SU-DHL-6 (cell line): ENCODE data around the gene DOCK10.

Experiments
- H2AFZ ChIP-seq: fragments of 200-600 bp; sonication (generic); 2 replicates; pipeline ENCODE4 v1.6.1; 2014; ENCODE audit warnings: low read depth, mild to moderate bottlenecking, moderate library complexity, mixed read lengths, antibody characterized with exemption, low read length; ENCODE audit not compliant: severe bottlenecking
- H3F3A ChIP-seq: fragments of 200-600 bp; shearing (Covaris generic); 2 replicates; pipeline ENCODE4 v1.6.0; 2016; ENCODE audit warnings: antibody characterized with exemption, mild to moderate bottlenecking; ENCODE audit not compliant: insufficient read depth
- H3K27ac ChIP-seq: fragments of 200-600 bp; sonication (generic); 2 replicates; pipeline ENCODE4 v1.5.1; 2016; ENCODE audit warnings: low read depth, mild to moderate bottlenecking, low read length, moderate library complexity, mixed read lengths
- H3K27me3 ChIP-seq: fragments of 200-600 bp; sonication (generic), shearing (Covaris generic); 2 replicates; pipeline ENCODE4 v1.6.0; 2014; ENCODE audit warnings: mild to moderate bottlenecking, low read length
- H3K36me3 ChIP-seq: fragments of 200-600 bp; sonication (generic); 2 replicates; pipeline ENCODE4 v1.6.1; 2014; ENCODE audit warnings: mild to moderate bottlenecking, low read length, mixed read lengths
- H3K4me2 ChIP-seq: fragments of 300-600, 200-600 bp; shearing (Covaris generic), sonication (generic); 2 replicates; pipeline ENCODE4 v1.6.0; 2014; ENCODE audit warnings: low read length, low read depth, mild to moderate bottlenecking; ENCODE audit not compliant: poor library complexity, severe bottlenecking
- H3K4me3 ChIP-seq: fragments of 200-600 bp; sonication (generic); 2 replicates; pipeline ENCODE4 v1.5.1; 2014; ENCODE audit warnings: antibody characterized with exemption, low read length, mild to moderate bottlenecking, mixed read lengths; ENCODE audit not compliant: insufficient read depth, poor library complexity, severe bottlenecking
- H3K79me2 ChIP-seq: fragments of 200-600 bp; sonication (generic); 2 replicates; pipeline ENCODE4 v1.6.1; 2014; ENCODE audit warnings: mild to moderate bottlenecking, low read length, moderate library complexity; ENCODE audit not compliant: insufficient read depth
- H3K9ac ChIP-seq: fragments of 200-600 bp; sonication (generic); 2 replicates; pipeline ENCODE4 v1.7.0; 2014; ENCODE audit warnings: mild to moderate bottlenecking, low read length
- H3K9me2 ChIP-seq: fragments of 200-600 bp; sonication (generic); replicated peaks from 2 replicates; pipeline ENCODE4 v1.6.1; 2014; ENCODE audit warnings: low read length; ENCODE audit not compliant: insufficient read depth
- H3K9me3 ChIP-seq: fragments of 200-600 bp; sonication (generic); 2 replicates; pipeline ENCODE4 v1.6.1; 2014; ENCODE audit warnings: low read length, mixed read lengths; ENCODE audit not compliant: insufficient read depth
- H4K20me1 ChIP-seq: fragments of 200-600 bp; sonication (generic); 2 replicates; pipeline ENCODE4 v1.6.1; 2014; ENCODE audit warnings: low read depth, mild to moderate bottlenecking, antibody characterized with exemption, low read length, moderate library complexity, mixed read lengths
- EZH2phosphoT487 ChIP-seq: fragments of 200-600 bp; sonication (generic), shearing (Covaris generic); conservative IDR thresholded peaks from 2 replicates; pipeline ENCODE4 v1.6.1; 2018; ENCODE audit warnings: mild to moderate bottlenecking, antibody characterized with exemption, low read length, moderate library complexity, mixed read lengths
- TF ChIP-seq, protein P1 (sequence below): fragments of 200-600 bp; sonication (generic); IDR thresholded peaks from one replicate; pipeline ENCODE4 v1.5.1; 2017; ENCODE audit warnings: antibody characterized with exemption, mild to moderate bottlenecking, low read length, moderate library complexity; ENCODE audit not compliant: insufficient read depth, poor library complexity, severe bottlenecking

Gene DOCK10

GRCh38 chr2:224819075-224819474 is 223.2 kb downstream of the DOCK10 start:
- Histone ChIP-seq H2AFZ (no peak overlapping the region), H3K4me2 (no peak overlapping the region), H3K9me2 (no peaks in the 10 kb centered on the region), H3K27ac (no peak overlapping the region), H3K27me3 (no peaks in the 10 kb centered on the region), H3K9ac (no peak overlapping the region), H3F3A (no peaks in the 10 kb centered on the region), H3K36me3 (no peaks in the 10 kb centered on the region), H4K20me1 (no peaks in the 10 kb centered on the region), H3K4me3 (no peak overlapping the region), H3K79me2 (no peaks in the 10 kb centered on the region), H3K9me3 (no peaks in the 10 kb centered on the region)
- TF ChIP-seq, protein P1, sequence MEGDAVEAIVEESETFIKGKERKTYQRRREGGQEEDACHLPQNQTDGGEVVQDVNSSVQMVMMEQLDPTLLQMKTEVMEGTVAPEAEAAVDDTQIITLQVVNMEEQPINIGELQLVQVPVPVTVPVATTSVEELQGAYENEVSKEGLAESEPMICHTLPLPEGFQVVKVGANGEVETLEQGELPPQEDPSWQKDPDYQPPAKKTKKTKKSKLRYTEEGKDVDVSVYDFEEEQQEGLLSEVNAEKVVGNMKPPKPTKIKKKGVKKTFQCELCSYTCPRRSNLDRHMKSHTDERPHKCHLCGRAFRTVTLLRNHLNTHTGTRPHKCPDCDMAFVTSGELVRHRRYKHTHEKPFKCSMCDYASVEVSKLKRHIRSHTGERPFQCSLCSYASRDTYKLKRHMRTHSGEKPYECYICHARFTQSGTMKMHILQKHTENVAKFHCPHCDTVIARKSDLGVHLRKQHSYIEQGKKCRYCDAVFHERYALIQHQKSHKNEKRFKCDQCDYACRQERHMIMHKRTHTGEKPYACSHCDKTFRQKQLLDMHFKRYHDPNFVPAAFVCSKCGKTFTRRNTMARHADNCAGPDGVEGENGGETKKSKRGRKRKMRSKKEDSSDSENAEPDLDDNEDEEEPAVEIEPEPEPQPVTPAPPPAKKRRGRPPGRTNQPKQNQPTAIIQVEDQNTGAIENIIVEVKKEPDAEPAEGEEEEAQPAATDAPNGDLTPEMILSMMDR = no peak
- TF ChIP-seq EZH2phosphoT487 = no peak

GRCh38 chr2:224817676-224818075 is 224.6 kb downstream of the DOCK10 start:
- no peak overlapping the region for H2AFZ ChIP-seq
- no peak overlapping the region for H3K4me3 ChIP-seq
- no peaks in the 10 kb centered on the region for H3K27me3 ChIP-seq
- no peak overlapping the region for H3K4me2 ChIP-seq
- H3K79me2 ChIP-seq = no peaks in the 10 kb centered on the region
- H3K9me2 ChIP-seq = no peaks in the 10 kb centered on the region
- H3K27ac ChIP-seq = no peak overlapping the region
- no peak for TF ChIP-seq EZH2phosphoT487
- TF ChIP-seq, protein P1 = no peak
- no peaks in the 10 kb centered on the region for H3K36me3 ChIP-seq
- H3K9me3 ChIP-seq = no peaks in the 10 kb centered on the region
- H3K9ac ChIP-seq = no peak overlapping the region
- no peaks in the 10 kb centered on the region for H3F3A ChIP-seq
- no peaks in the 10 kb centered on the region for H4K20me1 ChIP-seq

DNA sequence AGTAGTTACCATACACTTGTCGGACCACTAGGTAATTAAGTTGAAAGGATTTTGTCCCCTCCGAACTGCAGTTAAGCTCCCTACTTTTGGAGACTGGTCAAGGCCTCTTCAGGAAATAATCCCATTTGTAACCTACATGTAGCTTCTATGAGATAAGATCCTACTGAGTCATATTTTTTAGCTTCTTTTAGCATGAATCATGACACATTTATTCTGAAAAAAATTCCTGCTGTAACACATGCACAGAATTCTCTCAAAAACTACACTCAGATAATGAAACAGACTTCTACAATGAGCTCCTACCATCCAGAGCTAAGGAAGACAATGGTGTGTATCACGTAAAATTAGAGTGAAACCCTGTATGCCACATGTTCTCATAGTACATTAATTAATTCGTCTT is 225.5 kb downstream of the DOCK10 start:
- Histone ChIP-seq H3K4me3 (no peak overlapping the region), H3K36me3 (no peaks in the 10 kb centered on the region), H3K9me2 (no peaks in the 10 kb centered on the region), H3K27ac (no peak overlapping the region), H3F3A (no peaks in the 10 kb centered on the region), H3K79me2 (no peaks in the 10 kb centered on the region), H2AFZ (no peak overlapping the region), H3K4me2 (no peak overlapping the region), H3K9ac (no peak overlapping the region), H3K9me3 (no peaks in the 10 kb centered on the region), H4K20me1 (no peaks in the 10 kb centered on the region), H3K27me3 (no peaks in the 10 kb centered on the region)
- no peak for TF ChIP-seq EZH2phosphoT487
- TF ChIP-seq, protein P1 = no peak

DNA sequence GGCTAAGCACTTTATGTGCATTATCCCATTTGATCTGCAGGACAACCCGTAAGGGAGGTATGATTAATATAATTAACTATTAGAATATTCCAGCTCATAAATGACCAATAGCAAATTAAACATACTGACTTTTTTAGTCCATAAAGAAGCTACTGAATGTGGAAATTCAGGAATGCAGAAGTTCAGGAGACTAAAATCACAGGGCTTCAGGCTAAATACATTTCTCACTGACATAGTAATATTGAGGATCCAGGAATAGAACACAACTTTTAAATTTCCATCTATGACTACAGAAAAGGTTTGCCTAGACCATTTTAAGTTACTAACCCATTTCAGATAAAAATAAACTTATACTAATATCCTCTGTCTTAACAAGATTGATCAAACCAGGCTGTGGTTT is 228.7 kb downstream of the DOCK10 start:
- TF ChIP-seq, protein P1 = no peak
- no peak for TF ChIP-seq EZH2phosphoT487
- no peaks in the 10 kb centered on the region for H3K27me3 ChIP-seq
- H3K36me3 ChIP-seq = no peaks in the 10 kb centered on the region
- H3K4me3 ChIP-seq = no peak overlapping the region
- no peak overlapping the region for H3K9ac ChIP-seq
- H3K79me2 ChIP-seq = no peaks in the 10 kb centered on the region
- H3K27ac ChIP-seq = no peak overlapping the region
- H4K20me1 ChIP-seq = no peaks in the 10 kb centered on the region
- H2AFZ ChIP-seq = no peak overlapping the region
- H3K9me3 ChIP-seq = no peaks in the 10 kb centered on the region
- no peaks in the 10 kb centered on the region for H3F3A ChIP-seq
- no peaks in the 10 kb centered on the region for H3K9me2 ChIP-seq
- no peak overlapping the region for H3K4me2 ChIP-seq
